AG09319 (cell line): Measurements from ENCODE around the gene SCG3.

Source experiments
- DNase-seq: peaks from one replicate; pipeline ENCODE4 v3.0.0-alpha.2; 2010; ENCODE audit warnings: low read depth; ENCODE audit errors: extremely low read depth
- TF ChIP-seq, protein P1 (sequence below): IDR thresholded peaks from 2 replicates; pipeline ENCODE4 v1.5.1; 2011; ENCODE audit warnings: low read depth, mild to moderate bottlenecking, inconsistent platforms, low read length, moderate library complexity

SCG3 gene

GRCh38 chr15:51718746-51719145 is 37.4 kb downstream of the SCG3 start:
- TF ChIP-seq, protein P1, sequence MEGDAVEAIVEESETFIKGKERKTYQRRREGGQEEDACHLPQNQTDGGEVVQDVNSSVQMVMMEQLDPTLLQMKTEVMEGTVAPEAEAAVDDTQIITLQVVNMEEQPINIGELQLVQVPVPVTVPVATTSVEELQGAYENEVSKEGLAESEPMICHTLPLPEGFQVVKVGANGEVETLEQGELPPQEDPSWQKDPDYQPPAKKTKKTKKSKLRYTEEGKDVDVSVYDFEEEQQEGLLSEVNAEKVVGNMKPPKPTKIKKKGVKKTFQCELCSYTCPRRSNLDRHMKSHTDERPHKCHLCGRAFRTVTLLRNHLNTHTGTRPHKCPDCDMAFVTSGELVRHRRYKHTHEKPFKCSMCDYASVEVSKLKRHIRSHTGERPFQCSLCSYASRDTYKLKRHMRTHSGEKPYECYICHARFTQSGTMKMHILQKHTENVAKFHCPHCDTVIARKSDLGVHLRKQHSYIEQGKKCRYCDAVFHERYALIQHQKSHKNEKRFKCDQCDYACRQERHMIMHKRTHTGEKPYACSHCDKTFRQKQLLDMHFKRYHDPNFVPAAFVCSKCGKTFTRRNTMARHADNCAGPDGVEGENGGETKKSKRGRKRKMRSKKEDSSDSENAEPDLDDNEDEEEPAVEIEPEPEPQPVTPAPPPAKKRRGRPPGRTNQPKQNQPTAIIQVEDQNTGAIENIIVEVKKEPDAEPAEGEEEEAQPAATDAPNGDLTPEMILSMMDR: no peak
- DNase-seq: no peak

- no peak for DNase-seq
- TF ChIP-seq, protein P1: no peak
Observed at GRCh38 chr15:51720201-51720995, 39.1 kb downstream of the SCG3 start.

DNA sequence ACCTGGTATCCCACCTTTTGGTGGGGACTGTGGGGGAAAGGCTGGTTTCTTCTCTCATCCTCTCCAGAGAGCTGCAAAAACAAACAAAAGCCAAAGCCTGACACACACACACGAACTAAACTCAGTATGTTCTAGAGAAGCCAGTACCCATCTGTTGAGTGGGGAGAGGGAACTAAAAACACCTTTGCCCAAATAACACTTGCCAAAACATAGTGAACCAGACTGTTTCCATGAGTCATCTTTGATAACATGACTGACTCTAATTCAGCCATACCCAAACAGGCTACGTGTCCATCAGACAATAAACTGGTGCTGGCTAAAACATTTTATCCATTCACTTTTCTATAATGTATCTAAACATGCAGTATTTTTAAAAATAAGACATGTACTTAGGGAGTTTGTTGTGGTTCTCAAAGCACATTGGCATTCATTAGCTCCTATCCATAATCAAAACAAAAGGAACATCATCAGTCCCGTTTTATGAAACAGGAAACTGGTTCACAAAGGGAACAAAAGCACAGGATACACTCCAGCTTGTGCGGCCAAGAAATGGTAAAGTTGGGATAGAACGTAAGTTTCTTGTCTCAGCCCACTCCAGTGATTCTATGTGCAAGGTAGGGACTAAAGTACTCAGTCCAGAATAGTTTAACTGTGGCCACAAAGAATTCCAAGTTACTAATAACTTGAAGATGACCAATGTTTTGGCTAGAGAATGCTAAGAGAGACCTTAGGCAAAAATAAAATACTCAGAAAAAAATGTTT is 40.1 kb downstream of the SCG3 start:
- DNase-seq: no peak
- TF ChIP-seq, protein P1: no peak

- DNase-seq: no peak
- TF ChIP-seq, protein P1: no peak
Observed at GRCh38 chr15:51724199-51724598, 42.9 kb downstream of the SCG3 start.

DNA sequence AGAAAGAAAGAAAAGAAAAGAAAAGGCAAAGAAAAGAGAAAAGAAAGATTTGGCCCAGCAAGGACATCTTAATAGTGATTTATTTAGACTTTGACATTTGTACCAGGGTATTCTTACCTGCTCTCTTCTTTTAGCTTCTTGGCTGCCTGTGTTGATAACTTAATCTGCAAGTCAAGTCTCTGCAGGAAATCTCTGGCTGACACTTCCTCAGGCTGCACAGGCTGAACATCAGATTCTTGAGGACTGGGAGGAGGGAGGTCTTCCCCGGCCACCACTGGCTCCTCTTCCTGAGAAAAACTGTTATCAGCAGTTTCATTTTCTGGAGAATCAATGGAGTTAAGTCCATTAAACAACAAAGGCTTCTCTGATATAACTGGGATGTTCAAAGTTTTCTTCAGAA is 43.4 kb downstream of the SCG3 start:
- no peak for DNase-seq
- TF ChIP-seq, protein P1: no peak

DNA sequence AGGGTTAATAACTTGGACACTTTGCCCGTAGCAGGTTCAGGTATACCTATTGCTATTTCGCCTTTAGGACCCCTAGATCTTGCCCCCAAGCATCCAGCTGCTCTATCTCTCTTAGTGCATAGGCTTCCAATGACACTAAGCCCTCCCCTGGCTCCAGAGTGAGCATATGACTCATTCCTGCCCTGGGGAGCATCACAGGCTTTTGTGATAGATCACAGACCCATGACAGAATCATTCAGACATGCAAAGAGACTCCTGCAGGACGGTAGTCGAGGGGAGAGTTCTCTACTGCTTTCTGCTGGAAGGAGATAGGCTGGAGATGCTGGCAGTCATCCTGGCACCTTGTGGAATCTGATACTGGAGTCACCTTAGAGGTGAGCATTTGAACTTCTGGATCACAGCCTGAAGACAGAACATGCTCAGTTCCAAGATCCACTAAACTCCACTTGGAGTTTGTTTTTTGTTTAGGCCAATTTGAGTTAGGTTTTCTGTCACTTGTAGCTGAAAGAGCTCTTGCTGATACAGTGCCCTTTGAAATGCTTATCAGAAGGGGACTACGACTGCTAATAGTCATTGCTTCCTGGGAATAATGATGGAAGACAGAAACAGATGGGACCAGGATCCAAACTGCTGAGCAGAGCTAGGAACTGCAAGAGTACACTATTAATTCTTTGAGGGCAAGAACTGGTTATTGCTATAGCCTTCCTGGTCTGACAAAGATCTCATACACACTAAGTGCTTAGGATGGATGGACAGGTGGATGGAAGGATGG is 45.2 kb downstream of the SCG3 start:
- TF ChIP-seq, protein P1: no peak
- DNase-seq: no peak
